ENCODE measurements around the gene TRIP11. TPM values are rescaled to one million over a fixed set of nuclear protein-coding genes. Genes with fewer than 3 reads are reported as not detected.

Gene TRIP11
- total RNA-seq, 1 experiment from 2014 or later, result 37.3 TPM

GRCh38 chr14:92014040-92014439 lies 25.8 kb downstream of the TRIP11 start:
- ChIA-PET CTCF (no interaction called here), POLR2A (interaction anchor here (0.6 kb wide), 1 partner anchor 480 kb away, joined by 12 read pairs; no protein-coding TSS in a partner anchor)
- Histone ChIP-seq H3K27ac (ENCODE audit: low read length) (no peak overlapping the region), H3K9me3 (ENCODE audit: control insufficient read depth, insufficient read depth, low read depth, low read length) (no peaks in the 10 kb centered on the region), H3K4me1 (ENCODE audit: control insufficient read depth, insufficient read depth, low read length) (no peaks in the 10 kb centered on the region), H3K36me3 (ENCODE audit: control insufficient read depth, insufficient read depth, low read length) (peaks cover 9% of the 10 kb centered on the region), H3K27me3 (ENCODE audit: control insufficient read depth, insufficient read depth, low read length) (no peaks in the 10 kb centered on the region), H3K4me3 (ENCODE audit: low read depth in 2 of 2, low read length in 2 of 2) (no peak overlapping the region)
- ATAC-seq, result no peak
- BruUV-seq (replicated peaks), result no TSS peak
- TF ChIP-seq CTCF (IDR thresholded peaks at IDR 0.05), result no peak
- TF ChIP-seq SIN3A (IDR thresholded peaks at IDR 0.05; ENCODE audit: borderline replicate concordance, insufficient read depth, low read depth, low read length), result no peak
- no peak for TF ChIP-seq TCF7L2 (IDR thresholded peaks at IDR 0.05; ENCODE audit: low read depth, low read length)
- no peak for TF ChIP-seq REST (IDR thresholded peaks at IDR 0.05; ENCODE audit: insufficient read depth in 1 of 2, low read depth in 2 of 2, low read length in 1 of 2)
- no peak for TF ChIP-seq POLR2AphosphoS5 (IDR thresholded peaks at IDR 0.05; ENCODE audit: low read depth, low read length)
- DNase-seq (ENCODE audit: low read depth, low spot score), result no peak
- in situ Hi-C loops (cut with HindIII; ENCODE audit: low pct_unique_long_range_greater_than_20kb, low sequenced_read_pairs) (no loop called here), intact Hi-C loops (cut with micrococcal nuclease; ENCODE audit: unreplicated experiment) (no loop called here)

- CTCF ChIA-PET, result interaction anchor here (0.5 kb wide), 1 partner anchor 635 kb away, joined by 3 read pairs; no protein-coding TSS in a partner anchor
- intact Hi-C loops (cut with micrococcal nuclease; ENCODE audit: unreplicated experiment), result no loop called here
Observed at GRCh38 chr14:92012121-92012748, 27.6 kb downstream of the TRIP11 start.

GRCh38 chr14:92010644-92011043 lies 29.2 kb downstream of the TRIP11 start:
- BruUV-seq (replicated peaks), result no TSS peak
- no peaks in the 10 kb centered on the region for H3K27me3 ChIP-seq (ENCODE audit: control insufficient read depth, insufficient read depth, low read length)
- DNase-seq (ENCODE audit: low read depth, low spot score) (no peak), ATAC-seq (no peak)
- POLR2A ChIA-PET, result no interaction called here
- no peaks in the 10 kb centered on the region for H3K9me3 ChIP-seq (ENCODE audit: control insufficient read depth, insufficient read depth, low read depth, low read length)
- intact Hi-C loops (cut with micrococcal nuclease; ENCODE audit: unreplicated experiment), result no loop called here
- peaks cover 14% of the 10 kb centered on the region for H3K36me3 ChIP-seq (ENCODE audit: control insufficient read depth, insufficient read depth, low read length)
- CTCF ChIA-PET, result no interaction called here
- in situ Hi-C loops (cut with HindIII; ENCODE audit: low pct_unique_long_range_greater_than_20kb, low sequenced_read_pairs), result no loop called here
- H3K4me3 ChIP-seq (ENCODE audit: low read depth in 2 of 2, low read length in 2 of 2), result no peak overlapping the region
- no peak for TF ChIP-seq REST (IDR thresholded peaks at IDR 0.05; ENCODE audit: insufficient read depth in 1 of 2, low read depth in 2 of 2, low read length in 1 of 2)
- TF ChIP-seq POLR2AphosphoS5 (IDR thresholded peaks at IDR 0.05; ENCODE audit: low read depth, low read length), result no peak
- TF ChIP-seq TCF7L2 (IDR thresholded peaks at IDR 0.05; ENCODE audit: low read depth, low read length), result no peak
- no peak for TF ChIP-seq CTCF (IDR thresholded peaks at IDR 0.05)
- no peak for TF ChIP-seq SIN3A (IDR thresholded peaks at IDR 0.05; ENCODE audit: borderline replicate concordance, insufficient read depth, low read depth, low read length)
- H3K4me1 ChIP-seq (ENCODE audit: control insufficient read depth, insufficient read depth, low read length), result no peaks in the 10 kb centered on the region
- no peak overlapping the region for H3K27ac ChIP-seq (ENCODE audit: low read length)

More at GRCh38 chr14:92012121-92012748, 27.6 kb downstream of the TRIP11 start:
- H3K27ac ChIP-seq (ENCODE audit: low read length), result no peak overlapping the region
- ATAC-seq (no peak), DNase-seq (ENCODE audit: low read depth, low spot score) (no peak)
- H3K4me1 ChIP-seq (ENCODE audit: control insufficient read depth, insufficient read depth, low read length), result no peaks in the 10 kb centered on the region
- no peak for TF ChIP-seq SIN3A (IDR thresholded peaks at IDR 0.05; ENCODE audit: borderline replicate concordance, insufficient read depth, low read depth, low read length)
- no TSS peak for BruUV-seq (replicated peaks)
- H3K4me3 ChIP-seq (ENCODE audit: low read depth in 2 of 2, low read length in 2 of 2), result no peak overlapping the region
- in situ Hi-C loops (cut with HindIII; ENCODE audit: low pct_unique_long_range_greater_than_20kb, low sequenced_read_pairs), result no loop called here
- H3K36me3 ChIP-seq (ENCODE audit: control insufficient read depth, insufficient read depth, low read length), result peaks cover 13% of the 10 kb centered on the region
- H3K27me3 ChIP-seq (ENCODE audit: control insufficient read depth, insufficient read depth, low read length), result no peaks in the 10 kb centered on the region
- H3K9me3 ChIP-seq (ENCODE audit: control insufficient read depth, insufficient read depth, low read depth, low read length), result no peaks in the 10 kb centered on the region
- POLR2A ChIA-PET, result no interaction called here

Data from Panc1 (cell line).